GM12878 (cell line): ENCODE measurements around the gene PXDC1. TPM values are rescaled to one million over a fixed set of nuclear protein-coding genes. Genes with fewer than 3 reads are reported as not detected.

Experiments used
- ATAC-seq: fragments of 200-7000 bp; cut with Tn5 transposase; 3 replicates; pipeline ENCODE4 v1.9.1; 2020; ENCODE audit warnings: mild to moderate bottlenecking, moderate library complexity
- BruUV-seq: library from RNA; stranded (reverse); fragments of 400-500 nt; replicated peaks from 2 replicates; lab custom pipeline; 2021; lab: Mats Ljungman, UMichigan
- CTCF ChIA-PET: fragments of 300-600 bp; sonication (Branson Sonifier 250); formaldehyde crosslinking; extraction: SDS; loops from one replicate; lab custom pipeline; 2021; ENCODE audit warnings: inconsistent platforms; lab: Yijun Ruan, JAX
- POLR2A ChIA-PET: fragments of 350-600 bp; formaldehyde crosslinking; extraction: SDS; loops from one replicate; lab custom pipeline; 2021; ENCODE audit warnings: inconsistent platforms; lab: Charles Lee
- RAD21 ChIA-PET: fragments of 300-600 bp; sonication (Branson Sonifier 250); formaldehyde crosslinking; loops from one replicate; lab custom pipeline; 2023; ENCODE audit warnings: antibody characterized with exemption; ENCODE audit not compliant: unreplicated experiment; lab: Charles Lee
- SMC1A ChIA-PET: fragments of 300-600 bp; sonication (Branson Sonifier 250); formaldehyde crosslinking; loops from one replicate; lab custom pipeline; 2023; ENCODE audit not compliant: unreplicated experiment, uncharacterized antibody; lab: Charles Lee
- DNase-seq: peaks from one replicate; pipeline ENCODE4 v3.0.0-alpha.2; 2011; ENCODE audit warnings: low read depth, low spot score
- FAIRE-seq: peaks from 3 replicates; lab custom pipeline; 2011; peaks lifted over from hg19 to GRCh38; lab: Jason Lieb, UNC
- H2AFZ ChIP-seq: 2 replicates; pipeline ENCODE4 v1.6.0; 2011; ENCODE audit warnings: low read depth, low read length, control low read depth; ENCODE audit not compliant: control insufficient read depth
- H3K27ac ChIP-seq: 2 replicates; pipeline ENCODE4 v1.5.1; 2011; ENCODE audit warnings: control low read depth; ENCODE audit not compliant: control insufficient read depth, insufficient read depth
- H3K27me3 ChIP-seq, 2 experiments: replicated peaks in 1 of 2; 2 replicates each; pipeline versions ENCODE4 v1.6.0 to v1.6.1; 2011; ENCODE audit warnings: low read length in 1 of 2; ENCODE audit not compliant: control insufficient read depth in 2 of 2, insufficient read depth in 2 of 2
- H3K36me3 ChIP-seq, 2 experiments: 2 replicates each; pipeline ENCODE4 v1.5.1; 2011; ENCODE audit warnings: low read length in 1 of 2; ENCODE audit not compliant: control insufficient read depth in 2 of 2, insufficient read depth in 2 of 2
- H3K4me1 ChIP-seq: 2 replicates; pipeline ENCODE4 v1.6.1; 2011; ENCODE audit warnings: mild to moderate bottlenecking, low read length, moderate library complexity, mixed read lengths; ENCODE audit not compliant: control insufficient read depth, insufficient read depth
- H3K4me2 ChIP-seq: 2 replicates; pipeline ENCODE4 v1.6.0; 2011; ENCODE audit warnings: control low read depth; ENCODE audit not compliant: control insufficient read depth, insufficient read depth
- H3K4me3 ChIP-seq: fragments of 200-600 bp; sonication (generic); 2 replicates; pipeline ENCODE4 v1.5.1; 2016
- H3K79me2 ChIP-seq: 2 replicates; pipeline ENCODE4 v1.6.0; 2011; ENCODE audit warnings: low read length; ENCODE audit not compliant: control insufficient read depth, insufficient read depth
- H3K9ac ChIP-seq: 2 replicates; pipeline ENCODE4 v1.8.0; 2011; ENCODE audit warnings: low read length, control low read depth, mixed read lengths; ENCODE audit not compliant: control insufficient read depth, insufficient read depth
- H3K9me3 ChIP-seq: replicated peaks from 3 replicates; pipeline ENCODE4 v1.5.1; 2011; ENCODE audit warnings: mild to moderate bottlenecking, low read length; ENCODE audit not compliant: control insufficient read depth, insufficient read depth
- H4K20me1 ChIP-seq: 2 replicates; pipeline ENCODE4 v1.6.0; 2011; ENCODE audit not compliant: control insufficient read depth, insufficient read depth
- ATF7 ChIP-seq: fragments of 450-650 bp; IDR thresholded peaks from 2 replicates; pipeline ENCODE4 v1.6.1; 2016; ENCODE audit warnings: low read depth, mild to moderate bottlenecking
- CREM ChIP-seq: IDR thresholded peaks from 2 replicates; pipeline ENCODE4 v1.6.1; 2014; ENCODE audit warnings: antibody characterized with exemption, low read depth
- EP300 ChIP-seq, 2 experiments: fragments of 150-350 bp in 1 of 2; IDR thresholded peaks; 2 replicates each; pipeline ENCODE4 v1.6.1; 2011 to 2012; ENCODE audit warnings: low read depth in 2 of 2, low read length in 2 of 2, borderline replicate concordance in 1 of 2, improper control_type of control experiment in 1 of 2, inconsistent platforms in 1 of 2; ENCODE audit not compliant: control insufficient read depth in 1 of 2
- MAX ChIP-seq: IDR thresholded peaks from 2 replicates; pipeline ENCODE4 v1.6.1; 2012; ENCODE audit warnings: low read depth, low read length, improper control_type of control experiment
- PKNOX1 ChIP-seq: fragments of 450-650 bp; IDR thresholded peaks from 2 replicates; pipeline ENCODE4 v1.6.1; 2016; ENCODE audit warnings: mild to moderate bottlenecking
- RFX5 ChIP-seq: IDR thresholded peaks from 2 replicates; pipeline ENCODE4 v1.6.1; 2011; ENCODE audit warnings: low read depth, low read length, improper control_type of control experiment
- SKIL ChIP-seq: fragments of 450-650 bp; IDR thresholded peaks from 2 replicates; pipeline ENCODE4 v1.6.1; 2017; ENCODE audit warnings: mild to moderate bottlenecking, low read depth, inconsistent platforms; ENCODE audit not compliant: poor library complexity, severe bottlenecking
- USF1 ChIP-seq: IDR thresholded peaks from 2 replicates; pipeline ENCODE4 v1.6.1; 2011; ENCODE audit warnings: borderline replicate concordance, low read depth, mild to moderate bottlenecking, moderate library complexity, mixed read lengths, low read length; ENCODE audit not compliant: insufficient read depth; ENCODE audit errors: extremely low read length
- WRNIP1 ChIP-seq: IDR thresholded peaks from 2 replicates; pipeline ENCODE4 v1.6.1; 2011; ENCODE audit warnings: low read depth, low read length, improper control_type of control experiment, borderline replicate concordance
- ZBTB40 ChIP-seq: fragments of 450-650 bp; IDR thresholded peaks from 2 replicates; pipeline ENCODE4 v1.6.1; 2016; ENCODE audit warnings: mild to moderate bottlenecking, moderate library complexity, borderline replicate concordance
- WGBS: methylation state at CpG from one replicate; pipeline ENCODE4 v1.1.6; 2016; ENCODE audit warnings: low lambda C conversion rate; ENCODE audit not compliant: insufficient replicate concordance, insufficient coverage; ENCODE audit errors: missing lambda C conversion rate; 5-methylcytosine and 5-hydroxymethylcytosine counted together
- in situ Hi-C: fragments of 300-500 bp; cut with MboI; formaldehyde crosslinking; loops from 9 replicates; pipeline ENCODE4 v1.14.3; 2018; ENCODE audit warnings: mixed read lengths
- intact Hi-C: fragments of 100-400 bp; cut with micrococcal nuclease; formaldehyde crosslinking; loops from one replicate; pipeline ENCODE4 v1.14.2; 2022; ENCODE audit not compliant: unreplicated experiment
- polyA plus RNA-seq, 11 experiments: library from polyadenylated mRNA; depleted of rRNA in 4 of 11; unstranded in 6 of 11; stranded (reverse) in 5 of 11; fragments of >200 nt; fragmentation: Nextera tagmentation in 4 of 11; fragmentation: Illumina TruSeq in 1 of 11; extraction: Ambion mirVana in 4 of 11; extraction: Trizol in 1 of 11; gene quantifications; 1 replicate in 1 of 11; 2 replicates in 10 of 11; pipeline versions ENCODE4 v1.2.1 to v1.2.3, GENCODE V29; 2011 to 2016; ENCODE audit warnings: inconsistent platforms in 2 of 11, missing spikeins in 2 of 11, low read depth in 1 of 11
- total RNA-seq, 4 experiments: library from RNA; depleted of rRNA in 3 of 4; stranded (reverse); fragments of >200 nt in 3 of 4; fragmentation: Illumina TruSeq in 1 of 4; extraction: Trizol in 1 of 4; gene quantifications; 2 replicates each; pipeline versions ENCODE4 v1.2.1 to v1.2.3, GENCODE V29; 2013 to 2021

Gene PXDC1
- total and polyA plus RNA-seq, 10 of the 15 experiments (the other 5 are each of a cell fraction or from before 2014, with no cell fraction given), result 0.03 to 0.72 (median 0.32) TPM; not detected in 2

- RAD21 ChIA-PET, result no interaction called here
- Histone ChIP-seq H3K4me3 (no peak overlapping the region), H3K27me3 (peaks cover 8 to 22% of the 10 kb centered on the region in 2 experiments), H3K9ac (no peak overlapping the region), H3K4me2 (no peak overlapping the region), H3K36me3 (no peaks in the 10 kb centered on the region)
- ATAC-seq (no peak), DNase-seq (no peak), FAIRE-seq (peak; percentile 64)
- no TSS peak for BruUV-seq
- TF ChIP-seq USF1 (no peak), SKIL (no peak), ATF7 (no peak), ZBTB40 (no peak), RFX5 (no peak), WRNIP1 (no peak), MAX (no peak), PKNOX1 (no peak), CREM (no peak), EP300 (IDR thresholded peaks at IDR 0.05; ENCODE audit: borderline replicate concordance in 1 of 2, control insufficient read depth in 1 of 2, low read depth in 2 of 2, low read length in 2 of 2) (no peak)
- TF ChIP-seq, all 136 proteins: peak for 0
- H3K9me3 ChIP-seq, result no peaks in the 10 kb centered on the region; the same call in 2 of the 3 replicates
- CTCF ChIA-PET, result no interaction called here
- intact Hi-C loops, result no loop called here
- WGBS, result 93% methylated on average over 10 of the region's 10 CpGs
- in situ Hi-C loops, result no loop called here
- H4K20me1 ChIP-seq, result no peaks in the 10 kb centered on the region
- SMC1A ChIA-PET, result no interaction called here
- POLR2A ChIA-PET, result no interaction called here
- no peaks in the 10 kb centered on the region for H3K79me2 ChIP-seq
- H3K27ac ChIP-seq, result no peak overlapping the region
- H3K4me1 ChIP-seq, result no peaks in the 10 kb centered on the region; the same call in 1 of the 2 replicates
- no peak overlapping the region for H2AFZ ChIP-seq
These were observed 1.8 kb upstream of the PXDC1 start for GRCh38 chr6:3753228-3753835.
